ENCODE results near the gene CHST8.

The CHST8 gene

DNA sequence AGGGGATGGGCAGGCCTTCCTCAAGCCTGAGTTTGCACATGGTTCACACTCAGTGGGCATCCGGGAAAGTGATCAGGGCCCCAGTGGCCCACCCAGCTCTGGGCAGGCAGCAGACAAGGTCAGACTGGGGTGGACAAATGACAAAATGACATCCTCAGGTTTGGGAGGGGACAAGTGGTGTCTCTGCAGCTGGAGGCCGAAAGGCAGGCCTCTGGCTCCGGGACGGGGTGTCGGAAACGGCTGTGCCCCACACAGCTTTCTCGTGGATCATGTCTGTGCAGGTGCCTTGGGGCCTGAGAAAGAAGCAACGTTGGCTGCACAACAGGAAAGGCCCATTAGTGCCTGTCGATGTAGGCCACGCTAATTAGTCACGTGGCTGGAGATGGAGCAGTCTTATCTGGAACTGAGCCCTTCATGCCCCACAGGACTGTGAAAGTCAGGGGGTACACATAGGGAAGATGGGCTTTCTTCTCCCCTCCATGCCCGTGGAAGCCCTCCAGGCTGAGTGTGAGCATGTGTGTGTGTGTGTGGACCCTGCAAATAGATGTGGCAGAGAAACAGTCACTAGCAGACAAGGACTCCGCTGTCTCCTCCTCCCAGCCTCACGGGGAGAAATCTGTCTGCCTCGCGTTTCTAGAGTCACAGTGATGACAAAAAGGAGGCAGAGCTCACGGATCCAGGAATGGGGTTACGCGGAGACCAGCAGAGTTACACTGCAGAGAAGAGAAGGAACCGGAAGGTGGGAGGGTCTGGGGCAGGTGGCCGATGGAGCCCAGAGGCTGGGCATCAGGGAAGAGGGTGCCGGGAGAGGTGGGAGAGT lies 44.2 kb downstream of the CHST8 start:
- H3K9me2 ChIP-seq (replicated peaks; ENCODE audit: low read depth, low read length): no peaks in the 10 kb centered on the region
- H3K9me3 ChIP-seq (ENCODE audit: insufficient read depth, low read depth, low read length): no peaks in the 10 kb centered on the region
- no peaks in the 10 kb centered on the region for H3K4me1 ChIP-seq (ENCODE audit: insufficient read depth, low read length, poor library complexity, severe bottlenecking)
- H3K27me3 ChIP-seq (ENCODE audit: insufficient read depth, low read length, poor library complexity, severe bottlenecking): no peaks in the 10 kb centered on the region
- H3K4me3 ChIP-seq (ENCODE audit: low read length, poor library complexity, severe bottlenecking): no peak overlapping the region
- TF ChIP-seq, protein P1, sequence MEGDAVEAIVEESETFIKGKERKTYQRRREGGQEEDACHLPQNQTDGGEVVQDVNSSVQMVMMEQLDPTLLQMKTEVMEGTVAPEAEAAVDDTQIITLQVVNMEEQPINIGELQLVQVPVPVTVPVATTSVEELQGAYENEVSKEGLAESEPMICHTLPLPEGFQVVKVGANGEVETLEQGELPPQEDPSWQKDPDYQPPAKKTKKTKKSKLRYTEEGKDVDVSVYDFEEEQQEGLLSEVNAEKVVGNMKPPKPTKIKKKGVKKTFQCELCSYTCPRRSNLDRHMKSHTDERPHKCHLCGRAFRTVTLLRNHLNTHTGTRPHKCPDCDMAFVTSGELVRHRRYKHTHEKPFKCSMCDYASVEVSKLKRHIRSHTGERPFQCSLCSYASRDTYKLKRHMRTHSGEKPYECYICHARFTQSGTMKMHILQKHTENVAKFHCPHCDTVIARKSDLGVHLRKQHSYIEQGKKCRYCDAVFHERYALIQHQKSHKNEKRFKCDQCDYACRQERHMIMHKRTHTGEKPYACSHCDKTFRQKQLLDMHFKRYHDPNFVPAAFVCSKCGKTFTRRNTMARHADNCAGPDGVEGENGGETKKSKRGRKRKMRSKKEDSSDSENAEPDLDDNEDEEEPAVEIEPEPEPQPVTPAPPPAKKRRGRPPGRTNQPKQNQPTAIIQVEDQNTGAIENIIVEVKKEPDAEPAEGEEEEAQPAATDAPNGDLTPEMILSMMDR (conservative IDR thresholded peaks at IDR 0.05; ENCODE audit: low read length): no peak
- no peaks in the 10 kb centered on the region for H3K79me2 ChIP-seq (ENCODE audit: insufficient read depth, low read length)
- H4K20me1 ChIP-seq (ENCODE audit: insufficient read depth, low read length, poor library complexity, severe bottlenecking): no peaks in the 10 kb centered on the region
- no peak overlapping the region for H3K4me2 ChIP-seq (ENCODE audit: low read depth, low read length, poor library complexity, severe bottlenecking)
- H3F3A ChIP-seq (ENCODE audit: low read depth): no peaks in the 10 kb centered on the region
- H3K9ac ChIP-seq (ENCODE audit: low read depth, low read length, poor library complexity, severe bottlenecking): no peak overlapping the region
- H2AFZ ChIP-seq (ENCODE audit: low read length): no peak overlapping the region
- H3K36me3 ChIP-seq (ENCODE audit: insufficient read depth, low read length): no peaks in the 10 kb centered on the region

GRCh38 chr19:33667141-33667650 lies 45.4 kb downstream of the CHST8 start:
- no peak overlapping the region for H3K4me2 ChIP-seq (ENCODE audit: low read depth, low read length, poor library complexity, severe bottlenecking)
- H3K27me3 ChIP-seq (ENCODE audit: insufficient read depth, low read length, poor library complexity, severe bottlenecking): no peaks in the 10 kb centered on the region
- H3F3A ChIP-seq (ENCODE audit: low read depth): no peaks in the 10 kb centered on the region
- TF ChIP-seq, protein P1 (conservative IDR thresholded peaks at IDR 0.05; ENCODE audit: low read length): no peak
- TF ChIP-seq EZH2phosphoT487 (IDR thresholded peaks at IDR 0.05; ENCODE audit: borderline replicate concordance): no peak
- H2AFZ ChIP-seq (ENCODE audit: low read length): no peak overlapping the region
- no peaks in the 10 kb centered on the region for H3K79me2 ChIP-seq (ENCODE audit: insufficient read depth, low read length)
- no peaks in the 10 kb centered on the region for H3K9me3 ChIP-seq (ENCODE audit: insufficient read depth, low read depth, low read length)
- H4K20me1 ChIP-seq (ENCODE audit: insufficient read depth, low read length, poor library complexity, severe bottlenecking): no peaks in the 10 kb centered on the region
- H3K4me1 ChIP-seq (ENCODE audit: insufficient read depth, low read length, poor library complexity, severe bottlenecking): no peaks in the 10 kb centered on the region
- no peak overlapping the region for H3K9ac ChIP-seq (ENCODE audit: low read depth, low read length, poor library complexity, severe bottlenecking)
- no peaks in the 10 kb centered on the region for H3K36me3 ChIP-seq (ENCODE audit: insufficient read depth, low read length)
- no peaks in the 10 kb centered on the region for H3K9me2 ChIP-seq (replicated peaks; ENCODE audit: low read depth, low read length)
- H3K4me3 ChIP-seq (ENCODE audit: low read length, poor library complexity, severe bottlenecking): no peak overlapping the region

DNA sequence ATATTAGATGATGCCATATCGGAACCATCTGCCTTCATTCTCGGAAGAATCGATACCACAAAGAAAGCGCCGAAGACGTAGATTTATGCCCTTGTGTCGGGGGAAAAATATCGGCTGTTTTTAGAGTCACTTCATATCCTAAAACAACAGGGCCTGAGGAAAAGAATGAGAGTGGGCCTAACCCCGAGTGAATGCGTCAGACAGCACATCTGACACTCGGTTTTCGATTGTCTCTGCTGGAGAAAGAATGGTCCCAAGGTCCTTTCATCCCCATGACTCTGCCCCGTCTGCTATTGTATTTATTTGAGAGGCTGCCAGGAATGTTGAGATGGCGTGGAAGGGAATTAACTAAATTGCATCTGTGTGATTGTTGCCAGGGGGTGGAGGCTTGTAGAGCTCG lies 46.1 kb downstream of the CHST8 start:
- Histone ChIP-seq H3F3A (ENCODE audit: low read depth) (no peaks in the 10 kb centered on the region), H3K4me3 (ENCODE audit: low read length, poor library complexity, severe bottlenecking) (no peak overlapping the region), H3K79me2 (ENCODE audit: insufficient read depth, low read length) (no peaks in the 10 kb centered on the region), H3K36me3 (ENCODE audit: insufficient read depth, low read length) (no peaks in the 10 kb centered on the region), H3K4me1 (ENCODE audit: insufficient read depth, low read length, poor library complexity, severe bottlenecking) (no peaks in the 10 kb centered on the region), H3K4me2 (ENCODE audit: low read depth, low read length, poor library complexity, severe bottlenecking) (no peak overlapping the region), H3K9me3 (ENCODE audit: insufficient read depth, low read depth, low read length) (no peaks in the 10 kb centered on the region), H3K9ac (ENCODE audit: low read depth, low read length, poor library complexity, severe bottlenecking) (no peak overlapping the region), H2AFZ (ENCODE audit: low read length) (no peak overlapping the region), H4K20me1 (ENCODE audit: insufficient read depth, low read length, poor library complexity, severe bottlenecking) (no peaks in the 10 kb centered on the region), H3K9me2 (replicated peaks; ENCODE audit: low read depth, low read length) (no peaks in the 10 kb centered on the region), H3K27me3 (ENCODE audit: insufficient read depth, low read length, poor library complexity, severe bottlenecking) (no peaks in the 10 kb centered on the region)
- TF ChIP-seq EZH2phosphoT487 (IDR thresholded peaks at IDR 0.05; ENCODE audit: borderline replicate concordance): no peak
- TF ChIP-seq, protein P1 (conservative IDR thresholded peaks at IDR 0.05; ENCODE audit: low read length): no peak

All from Loucy (cell line).